ENCODE measurements around the gene PHKB. TPM values are rescaled to one million over a fixed set of nuclear protein-coding genes. Genes with fewer than 3 reads are reported as not detected.

Gene PHKB
- total RNA-seq, 1 experiment from 2014 or later: 83.4 TPM

- Mint-ChIP-seq H3K27me3 (ENCODE audit: unreplicated experiment) (no peaks in the 10 kb centered on the region), H3K9me3 (ENCODE audit: low read depth, unreplicated experiment) (no peaks in the 10 kb centered on the region)
- no TSS peak for BruUV-seq (replicated peaks)
These were observed 26.9 kb downstream of the PHKB start for GRCh38 chr16:47488051-47488450.

GRCh38 chr16:47490471-47490870, 29.3 kb downstream of the PHKB start:
- Mint-ChIP-seq H3K36me3 (ENCODE audit: insufficient read depth, unreplicated experiment) (no peaks in the 10 kb centered on the region), H3K4me3 (ENCODE audit: low read depth, unreplicated experiment) (no peak overlapping the region), H3K27ac (ENCODE audit: unreplicated experiment) (no peak overlapping the region), H3K9me3 (ENCODE audit: low read depth, unreplicated experiment) (no peaks in the 10 kb centered on the region), H3K27me3 (ENCODE audit: unreplicated experiment) (no peaks in the 10 kb centered on the region), H3K4me1 (ENCODE audit: low read depth, unreplicated experiment) (no peaks in the 10 kb centered on the region)
- no TSS peak for BruUV-seq (replicated peaks)
- no peak for TF ChIP-seq CTCF (IDR thresholded peaks at IDR 0.05; ENCODE audit: unreplicated experiment)
- no peak for DNase-seq
- CTCF ChIA-PET: no interaction called here
- intact Hi-C loops (cut with micrococcal nuclease; ENCODE audit: unreplicated experiment): no loop called here

More at GRCh38 chr16:47488051-47488450, 26.9 kb downstream of the PHKB start:
- no peak for DNase-seq
- CTCF ChIA-PET: no interaction called here
- Mint-ChIP-seq H3K4me1 (ENCODE audit: low read depth, unreplicated experiment) (no peaks in the 10 kb centered on the region), H3K36me3 (ENCODE audit: insufficient read depth, unreplicated experiment) (no peaks in the 10 kb centered on the region), H3K4me3 (ENCODE audit: low read depth, unreplicated experiment) (no peak overlapping the region), H3K27ac (ENCODE audit: unreplicated experiment) (no peak overlapping the region)
- TF ChIP-seq CTCF (IDR thresholded peaks at IDR 0.05; ENCODE audit: unreplicated experiment): no peak
- intact Hi-C loops (cut with micrococcal nuclease; ENCODE audit: unreplicated experiment): no loop called here

- BruUV-seq (replicated peaks): no TSS peak
- H3K4me1 Mint-ChIP-seq (ENCODE audit: low read depth, unreplicated experiment): no peaks in the 10 kb centered on the region
- no peak for TF ChIP-seq CTCF (IDR thresholded peaks at IDR 0.05; ENCODE audit: unreplicated experiment)
- intact Hi-C loops (cut with micrococcal nuclease; ENCODE audit: unreplicated experiment): no loop called here
- H3K4me3 Mint-ChIP-seq (ENCODE audit: low read depth, unreplicated experiment): no peak overlapping the region
- no peaks in the 10 kb centered on the region for H3K36me3 Mint-ChIP-seq (ENCODE audit: insufficient read depth, unreplicated experiment)
- H3K9me3 Mint-ChIP-seq (ENCODE audit: low read depth, unreplicated experiment): no peaks in the 10 kb centered on the region
- no peak overlapping the region for H3K27ac Mint-ChIP-seq (ENCODE audit: unreplicated experiment)
- DNase-seq: no peak
- CTCF ChIA-PET: no interaction called here
- H3K27me3 Mint-ChIP-seq (ENCODE audit: unreplicated experiment): no peaks in the 10 kb centered on the region
These were observed 30.9 kb downstream of the PHKB start for GRCh38 chr16:47492036-47492427.

GRCh38 chr16:47492428-47493377, 31.6 kb downstream of the PHKB start:
- Mint-ChIP-seq H3K9me3 (ENCODE audit: low read depth, unreplicated experiment) (no peaks in the 10 kb centered on the region), H3K4me1 (ENCODE audit: low read depth, unreplicated experiment) (no peaks in the 10 kb centered on the region), H3K27me3 (ENCODE audit: unreplicated experiment) (no peaks in the 10 kb centered on the region), H3K4me3 (ENCODE audit: low read depth, unreplicated experiment) (no peak overlapping the region), H3K27ac (ENCODE audit: unreplicated experiment) (no peak overlapping the region), H3K36me3 (ENCODE audit: insufficient read depth, unreplicated experiment) (no peaks in the 10 kb centered on the region)
- TF ChIP-seq CTCF (IDR thresholded peaks at IDR 0.05; ENCODE audit: unreplicated experiment): no peak
- no TSS peak for BruUV-seq (replicated peaks)
- CTCF ChIA-PET: no interaction called here
- no peak for DNase-seq
- intact Hi-C loops (cut with micrococcal nuclease; ENCODE audit: unreplicated experiment): no loop called here

Data from Calu3 (cell line).